K562 (cell line): ENCODE results near the gene ADD1. TPM values are rescaled to one million over a fixed set of nuclear protein-coding genes. Genes with fewer than 3 reads are reported as not detected.

ENCODE experiments used
- ATF7 ChIP-seq: fragments of 450-650 bp; IDR thresholded peaks from 2 replicates; pipeline ENCODE4 v1.7.1; 2014; ENCODE audit warnings: mild to moderate bottlenecking, moderate library complexity
- BCOR ChIP-seq: fragments of 450-650 bp; IDR thresholded peaks from 2 replicates; pipeline ENCODE4 v1.6.1; 2016
- CAMTA2 ChIP-seq: fragments of 250-450 bp; sonication (Bioruptor Pico); conservative IDR thresholded peaks from 2 replicates; pipeline ENCODE4 v1.5.1; 2022
- CREB1 ChIP-seq, 2 experiments: sonication (generic) in 1 of 2; formaldehyde crosslinking in 1 of 2; IDR thresholded peaks; 2 replicates each; pipeline versions ENCODE4 v1.6.1 to v1.8.0; 2012 to 2022; ENCODE audit warnings: inconsistent platforms in 1 of 2, mild to moderate bottlenecking in 1 of 2, missing genetic modification reagents in 1 of 2, moderate library complexity in 1 of 2
- ETV5 ChIP-seq: sonication (generic); formaldehyde crosslinking; IDR thresholded peaks from 2 replicates; pipeline ENCODE4 v1.4.0; 2020; ENCODE audit warnings: low read depth, mild to moderate bottlenecking, missing genetic modification reagents
- JUN ChIP-seq, 2 experiments: sonication (generic) in 1 of 2; formaldehyde crosslinking in 1 of 2; IDR thresholded peaks; 2 replicates each; pipeline versions ENCODE4 v1.6.1 to v1.8.0; 2012 to 2022; ENCODE audit warnings: borderline replicate concordance in 2 of 2, mild to moderate bottlenecking in 2 of 2, improper control_type of control experiment in 1 of 2, low read depth in 1 of 2, low read length in 1 of 2, missing genetic modification reagents in 1 of 2
- KLF1 ChIP-seq: fragments of 450-650 bp; IDR thresholded peaks from 2 replicates; pipeline ENCODE4 v1.6.1; 2016; ENCODE audit warnings: missing genetic modification characterization, missing compliant biosample characterization
- NCOA4 ChIP-seq: fragments of 450-650 bp; IDR thresholded peaks from 2 replicates; pipeline ENCODE4 v1.6.1; 2018; ENCODE audit warnings: mild to moderate bottlenecking; ENCODE audit not compliant: partially characterized antibody
- NFIC ChIP-seq: fragments of 450-650 bp; IDR thresholded peaks from 2 replicates; pipeline ENCODE4 v1.6.1; 2017; ENCODE audit warnings: mild to moderate bottlenecking, inconsistent platforms
- NFYB ChIP-seq: IDR thresholded peaks from 2 replicates; pipeline ENCODE4 v1.6.1; 2011; ENCODE audit warnings: mild to moderate bottlenecking, moderate library complexity; ENCODE audit not compliant: insufficient read length; ENCODE audit errors: extremely low read depth
- PCBP1 ChIP-seq: fragments of 200-400 bp; formaldehyde crosslinking; IDR thresholded peaks from 2 replicates; pipeline ENCODE4 v1.6.1; 2018; ENCODE audit warnings: mild to moderate bottlenecking, low read depth, low read length; ENCODE audit not compliant: poor library complexity, severe bottlenecking
- POLR2B ChIP-seq: fragments of 450-650 bp; IDR thresholded peaks from 2 replicates; pipeline ENCODE4 v1.6.1; 2018; ENCODE audit warnings: low read depth; ENCODE audit not compliant: partially characterized antibody
- POLR3G ChIP-seq: IDR thresholded peaks from 2 replicates; pipeline ENCODE4 v1.6.1; 2011; ENCODE audit not compliant: insufficient read length, insufficient replicate concordance; ENCODE audit errors: extremely low read depth
- SMAD2 ChIP-seq: fragments of 150-350 bp; IDR thresholded peaks from 2 replicates; pipeline ENCODE4 v1.6.1; 2014; ENCODE audit warnings: low read depth, mild to moderate bottlenecking, low read length
- TOE1 ChIP-seq, 2 experiments: fragments of 450-650 bp in 1 of 2; sonication (generic) in 1 of 2; formaldehyde crosslinking in 1 of 2; IDR thresholded peaks; 2 replicates each; pipeline versions ENCODE4 v1.7.1 to v1.8.0; 2016 to 2022; ENCODE audit warnings: borderline replicate concordance in 2 of 2, mild to moderate bottlenecking in 2 of 2, antibody characterized with exemption in 1 of 2, inconsistent platforms in 1 of 2, low read depth in 1 of 2, missing genetic modification reagents in 1 of 2, moderate library complexity in 1 of 2
- XRCC4 ChIP-seq: IDR thresholded peaks from one replicate; pipeline ENCODE4 v1.6.1; 2011; ENCODE audit not compliant: insufficient read depth, insufficient read length; ENCODE audit errors: extremely low read depth
- ZBED1 ChIP-seq: IDR thresholded peaks from 2 replicates; pipeline ENCODE4 v1.6.1; 2014
- ZNF24 ChIP-seq: fragments of 450-650 bp; IDR thresholded peaks from 2 replicates; pipeline ENCODE4 v1.6.1; 2016
- polyA plus RNA-seq, 8 experiments: library from polyadenylated mRNA; depleted of rRNA in 4 of 8; stranded (reverse) in 5 of 8; unstranded in 3 of 8; fragments of >200 nt; fragmentation: Nextera tagmentation in 2 of 8; fragmentation: Illumina TruSeq in 1 of 8; extraction: Ambion mirVana in 2 of 8; extraction: Trizol in 1 of 8; gene quantifications; 2 replicates each; pipeline versions ENCODE4 v1.2.1 to v1.2.3, GENCODE V29; 2011 to 2014; ENCODE audit warnings: inconsistent platforms in 1 of 8, missing spikeins in 1 of 8
- total RNA-seq, 7 experiments: library from RNA; depleted of rRNA in 6 of 7; stranded (reverse); fragments of >200 nt in 6 of 7; fragmentation: Illumina TruSeq in 2 of 7; extraction: Trizol in 2 of 7; gene quantifications; 2 replicates each; pipeline versions ENCODE4 v1.2.1 to v1.2.3, GENCODE V29; 2011 to 2021; ENCODE audit warnings: low replicate concordance in 1 of 7
- TF ChIP-seq, protein P1 (sequence below): conservative IDR thresholded peaks from 2 replicates; pipeline ENCODE4 v1.6.1; 2011; ENCODE audit warnings: low read depth, mild to moderate bottlenecking, low read length; ENCODE audit not compliant: control insufficient read depth
- TF ChIP-seq, protein P2 (sequence below): fragments of 450-650 bp; formaldehyde crosslinking; IDR thresholded peaks from 2 replicates; pipeline ENCODE4 v1.4.0; 2022; ENCODE audit warnings: missing genetic modification characterization
- TF ChIP-seq, protein P3 (sequence below): fragments of 250-450 bp; sonication (Bioruptor Pico); IDR thresholded peaks from 2 replicates; pipeline ENCODE4 v1.9.0; 2021; ENCODE audit warnings: mild to moderate bottlenecking
- TF ChIP-seq, protein P4 (sequence below): fragments of 250-450 bp; sonication (Bioruptor Pico); IDR thresholded peaks from 2 replicates; pipeline ENCODE4 v1.4.0; 2020

Gene ADD1
- total and polyA plus RNA-seq, 9 of the 15 experiments (the other 6 are each of a cell fraction or from before 2014, with no cell fraction given) = 17.5 to 153 (median 74.0) TPM

DNA sequence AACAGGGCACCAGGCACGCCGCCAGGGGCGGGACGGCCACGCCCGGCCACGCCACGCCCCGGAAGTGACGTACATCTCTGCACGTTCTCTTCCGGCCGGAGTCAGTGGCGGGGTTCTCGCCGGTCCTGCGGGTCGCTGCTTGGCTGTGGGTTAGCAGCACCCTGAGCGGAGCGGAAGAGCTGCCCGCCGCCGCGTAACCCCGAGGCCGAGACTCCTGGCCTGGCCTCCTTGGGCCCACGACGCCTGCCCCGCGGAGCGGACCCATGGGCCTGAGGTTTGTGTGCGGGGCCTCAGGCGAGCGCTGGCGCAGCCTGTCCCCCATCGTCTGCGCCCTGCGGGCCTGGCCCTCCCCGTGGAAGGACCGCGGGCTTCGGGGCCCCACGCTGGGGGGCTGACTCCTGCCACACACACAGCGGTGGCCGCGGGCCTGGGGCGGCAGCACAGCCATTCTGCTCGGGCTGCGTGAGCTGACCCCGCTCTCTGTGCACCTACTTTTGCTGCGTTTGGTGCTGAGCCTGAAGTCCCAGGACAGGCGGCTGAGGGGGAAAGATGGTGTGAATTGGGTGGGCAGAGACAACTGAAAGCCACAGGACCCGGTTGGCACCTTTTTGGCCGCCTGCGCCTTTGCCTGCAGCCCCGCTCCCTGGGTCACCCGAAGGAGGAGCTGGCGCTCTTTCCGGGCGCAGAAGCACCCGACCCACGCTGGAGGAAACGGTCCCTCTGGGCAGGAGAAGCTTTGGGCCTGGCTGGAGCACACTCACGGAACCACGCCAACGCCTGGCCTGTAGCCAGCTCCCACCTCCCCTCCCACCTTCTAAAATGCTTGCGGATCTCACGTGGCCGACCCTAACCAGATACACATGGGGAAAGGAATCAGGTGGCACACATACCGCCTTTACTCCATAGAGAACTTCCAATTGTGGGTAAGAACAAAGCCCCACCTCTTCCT lies 91.4 kb downstream of the ADD1 start (continued):
- TF ChIP-seq NFYB (no peak), ATF7 (peak; percentile 79), ZBED1 (no peak), SMAD2 (no peak), KLF1 (peak; percentile 87), ZNF24 (no peak), CREB1 (IDR thresholded peaks at IDR 0.05) (peak; percentile 82), CREB1 (CRISPR knock-in tag; IDR thresholded peaks at IDR 0.05) (peak; percentile 93), POLR3G (no peak), POLR2B (peak; percentile 87), NFIC (peak; percentile 85), JUN (IDR thresholded peaks at IDR 0.05; ENCODE audit: borderline replicate concordance, low read depth, low read length) (peak; percentile 28; the same call in 1 of the 2 replicates), JUN (CRISPR knock-in tag; IDR thresholded peaks at IDR 0.05; ENCODE audit: borderline replicate concordance) (no peak), NCOA4 (no peak), XRCC4 (no peak), ETV5 (CRISPR knock-in tag) (peak; percentile 90), BCOR (peak; percentile 6; the same call in 1 of the 2 replicates), TOE1 (IDR thresholded peaks at IDR 0.05; ENCODE audit: borderline replicate concordance) (no peak), TOE1 (CRISPR knock-in tag; IDR thresholded peaks at IDR 0.05; ENCODE audit: borderline replicate concordance, low read depth) (no peak), CAMTA2 (no peak), PCBP1 (no peak)
- TF ChIP-seq, protein P1, sequence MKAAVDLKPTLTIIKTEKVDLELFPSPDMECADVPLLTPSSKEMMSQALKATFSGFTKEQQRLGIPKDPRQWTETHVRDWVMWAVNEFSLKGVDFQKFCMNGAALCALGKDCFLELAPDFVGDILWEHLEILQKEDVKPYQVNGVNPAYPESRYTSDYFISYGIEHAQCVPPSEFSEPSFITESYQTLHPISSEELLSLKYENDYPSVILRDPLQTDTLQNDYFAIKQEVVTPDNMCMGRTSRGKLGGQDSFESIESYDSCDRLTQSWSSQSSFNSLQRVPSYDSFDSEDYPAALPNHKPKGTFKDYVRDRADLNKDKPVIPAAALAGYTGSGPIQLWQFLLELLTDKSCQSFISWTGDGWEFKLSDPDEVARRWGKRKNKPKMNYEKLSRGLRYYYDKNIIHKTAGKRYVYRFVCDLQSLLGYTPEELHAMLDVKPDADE = no peak
- TF ChIP-seq, protein P2, sequence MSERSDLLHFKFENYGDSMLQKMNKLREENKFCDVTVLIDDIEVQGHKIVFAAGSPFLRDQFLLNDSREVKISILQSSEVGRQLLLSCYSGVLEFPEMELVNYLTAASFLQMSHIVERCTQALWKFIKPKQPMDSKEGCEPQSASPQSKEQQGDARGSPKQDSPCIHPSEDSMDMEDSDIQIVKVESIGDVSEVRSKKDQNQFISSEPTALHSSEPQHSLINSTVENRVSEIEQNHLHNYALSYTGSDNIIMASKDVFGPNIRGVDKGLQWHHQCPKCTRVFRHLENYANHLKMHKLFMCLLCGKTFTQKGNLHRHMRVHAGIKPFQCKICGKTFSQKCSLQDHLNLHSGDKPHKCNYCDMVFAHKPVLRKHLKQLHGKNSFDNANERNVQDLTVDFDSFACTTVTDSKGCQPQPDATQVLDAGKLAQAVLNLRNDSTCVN (CRISPR knock-in tag) = no peak
- TF ChIP-seq, protein P3, sequence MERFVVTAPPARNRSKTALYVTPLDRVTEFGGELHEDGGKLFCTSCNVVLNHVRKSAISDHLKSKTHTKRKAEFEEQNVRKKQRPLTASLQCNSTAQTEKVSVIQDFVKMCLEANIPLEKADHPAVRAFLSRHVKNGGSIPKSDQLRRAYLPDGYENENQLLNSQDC (CRISPR knock-in tag) = no peak
- TF ChIP-seq, protein P4, sequence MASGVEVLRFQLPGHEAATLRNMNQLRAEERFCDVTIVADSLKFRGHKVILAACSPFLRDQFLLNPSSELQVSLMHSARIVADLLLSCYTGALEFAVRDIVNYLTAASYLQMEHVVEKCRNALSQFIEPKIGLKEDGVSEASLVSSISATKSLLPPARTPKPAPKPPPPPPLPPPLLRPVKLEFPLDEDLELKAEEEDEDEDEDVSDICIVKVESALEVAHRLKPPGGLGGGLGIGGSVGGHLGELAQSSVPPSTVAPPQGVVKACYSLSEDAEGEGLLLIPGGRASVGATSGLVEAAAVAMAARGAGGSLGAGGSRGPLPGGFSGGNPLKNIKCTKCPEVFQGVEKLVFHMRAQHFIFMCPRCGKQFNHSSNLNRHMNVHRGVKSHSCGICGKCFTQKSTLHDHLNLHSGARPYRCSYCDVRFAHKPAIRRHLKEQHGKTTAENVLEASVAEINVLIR (CRISPR knock-in tag) = peak; percentile 81
